ENCODE data around the gene NHS.
"Not testable (repeated sequence)": the region's sequence is repeated elsewhere in the genome, so short reads cannot be mapped to it uniquely, and the experiment has no call there.

The NHS gene

GRCh38 chrX:17553961-17554482 lies 179.0 kb downstream of the NHS start:
- no peak for DNase-seq

- no peak for DNase-seq
Measured at GRCh38 chrX:17554914-17555313, 179.9 kb downstream of the NHS start.

- no peak for DNase-seq
Measured at GRCh38 chrX:17555846-17556245, 180.8 kb downstream of the NHS start.

- DNase-seq, result peak; percentile 12
Measured at GRCh38 chrX:17559728-17560379, 184.9 kb downstream of the NHS start.

- peak; percentile 12 for DNase-seq
Measured at GRCh38 chrX:17560385-17560784, 185.4 kb downstream of the NHS start.

GRCh38 chrX:17563076-17563475 lies 188.1 kb downstream of the NHS start:
- DNase-seq, result no peak

GRCh38 chrX:17563515-17563914 lies 188.5 kb downstream of the NHS start:
- no peak for DNase-seq

GRCh38 chrX:17564689-17565409 lies 189.8 kb downstream of the NHS start:
- no peak for DNase-seq

- no peak for DNase-seq
Measured at GRCh38 chrX:17566740-17567139, 191.7 kb downstream of the NHS start.

GRCh38 chrX:17567187-17567586 lies 192.2 kb downstream of the NHS start:
- DNase-seq, result no peak

GRCh38 chrX:17567821-17568220 lies 192.8 kb downstream of the NHS start:
- DNase-seq, result no peak

- DNase-seq, result not testable (repeated sequence)
Measured at GRCh38 chrX:17568804-17569203, 193.8 kb downstream of the NHS start.

- no peak for DNase-seq
Measured at GRCh38 chrX:17579026-17579425, 204.0 kb downstream of the NHS start.

GRCh38 chrX:17580539-17581152 lies 205.6 kb downstream of the NHS start:
- DNase-seq, result no peak

GRCh38 chrX:17581641-17582040 lies 206.6 kb downstream of the NHS start:
- DNase-seq, result no peak

GRCh38 chrX:17584248-17584681 lies 209.3 kb downstream of the NHS start:
- no peak for DNase-seq

- DNase-seq, result no peak
Measured at GRCh38 chrX:17585006-17585405, 210.0 kb downstream of the NHS start.

GRCh38 chrX:17587366-17587765 lies 212.4 kb downstream of the NHS start:
- no peak for DNase-seq

GRCh38 chrX:17588303-17588702 lies 213.3 kb downstream of the NHS start:
- no peak for DNase-seq

GRCh38 chrX:17590892-17591740 lies 216.1 kb downstream of the NHS start:
- peak; percentile 39 for DNase-seq

- DNase-seq, result no peak
Measured at GRCh38 chrX:17591741-17592110, 216.7 kb downstream of the NHS start.

GRCh38 chrX:17592117-17592516 lies 217.1 kb downstream of the NHS start:
- no peak for DNase-seq

GRCh38 chrX:17594693-17595092 lies 219.7 kb downstream of the NHS start:
- DNase-seq, result no peak
